PC-9 (cell line): ENCODE results near the gene RPS26.

Source experiments
- CTCF ChIP-seq: fragments of 200-600 bp; sonication (generic); conservative IDR thresholded peaks from 2 replicates; pipeline ENCODE4 v1.6.1; 2017; ENCODE audit warnings: mixed run types, antibody characterized with exemption, mild to moderate bottlenecking, moderate library complexity
- EZH2 ChIP-seq: fragments of 200-600 bp; sonication (generic); IDR thresholded peaks from 2 replicates; pipeline ENCODE4 v1.8.0; 2017; ENCODE audit warnings: antibody characterized with exemption, low read depth

DNA sequence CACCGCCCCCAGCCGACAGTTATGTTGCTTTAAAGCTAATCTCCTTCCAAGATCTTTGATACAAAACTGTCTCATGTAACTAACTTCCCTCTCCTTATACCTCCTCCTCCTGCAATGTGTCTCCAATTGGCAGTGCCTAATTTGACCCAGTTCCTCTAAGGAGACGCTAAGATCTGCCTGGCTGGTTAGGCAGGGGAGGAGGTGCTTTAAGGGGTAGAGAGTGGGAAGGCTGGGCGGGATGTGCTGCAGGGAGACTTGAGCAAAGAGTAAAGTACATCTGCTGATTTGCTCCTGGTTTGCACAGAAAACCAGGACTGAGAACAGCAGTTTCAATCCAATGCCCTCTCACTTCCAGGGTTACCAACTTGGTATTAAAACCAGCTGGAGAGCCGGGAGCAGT is 28.2 kb upstream of the RPS26 start:
- no peak for TF ChIP-seq CTCF
- no peak for TF ChIP-seq EZH2
